IPS-NIHi11 (cell line): ENCODE data around the gene C19orf44.
"Not testable (repeated sequence)": the region's sequence is repeated elsewhere in the genome, so short reads cannot be mapped to it uniquely, and the experiment has no call there.

ENCODE experiments used
- DNase-seq: peaks from one replicate; pipeline ENCODE4 v3.0.0; 2012; ENCODE audit warnings: mixed read lengths, low spot score

C19orf44 gene

GRCh38 chr19:16537111-16537510 lies 40.9 kb downstream of the C19orf44 start:
- DNase-seq = no peak

GRCh38 chr19:16540948-16541347 lies 44.8 kb downstream of the C19orf44 start:
- DNase-seq = no peak

DNA sequence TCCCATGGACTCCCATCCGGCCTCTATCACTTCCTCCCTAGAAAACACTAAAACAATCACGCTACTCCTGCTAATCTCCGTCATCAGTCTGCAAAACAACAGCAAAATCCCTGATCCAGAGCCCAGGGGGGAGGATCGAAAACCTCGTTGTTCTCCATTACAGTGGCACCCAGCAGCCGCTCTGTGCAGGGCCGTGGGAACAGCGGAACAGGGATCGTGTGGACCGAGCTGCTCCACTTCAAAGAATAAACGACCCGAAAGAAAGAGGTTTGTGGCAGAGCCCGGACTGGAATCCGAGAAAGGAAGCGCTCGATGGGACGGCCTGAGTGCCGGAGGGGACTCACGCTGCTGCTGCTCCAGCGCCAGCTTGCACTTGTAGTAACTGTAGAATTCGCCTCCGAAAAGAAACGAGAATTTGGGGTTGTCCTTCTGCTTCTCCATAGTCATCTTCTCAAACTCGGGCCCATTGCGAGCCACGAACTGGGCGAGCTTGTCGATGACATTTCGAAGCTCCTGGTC lies 45.4 kb downstream of the C19orf44 start:
- no peak for DNase-seq

- DNase-seq = peak; percentile 94
Measured at GRCh38 chr19:16542045-16542909, 46.1 kb downstream of the C19orf44 start, which contains the start of gene CHERP. Gene CHERP (minus strand): TSS chr19:16542437. CDS start chr19:16542378, 59 bp downstream.

DNA sequence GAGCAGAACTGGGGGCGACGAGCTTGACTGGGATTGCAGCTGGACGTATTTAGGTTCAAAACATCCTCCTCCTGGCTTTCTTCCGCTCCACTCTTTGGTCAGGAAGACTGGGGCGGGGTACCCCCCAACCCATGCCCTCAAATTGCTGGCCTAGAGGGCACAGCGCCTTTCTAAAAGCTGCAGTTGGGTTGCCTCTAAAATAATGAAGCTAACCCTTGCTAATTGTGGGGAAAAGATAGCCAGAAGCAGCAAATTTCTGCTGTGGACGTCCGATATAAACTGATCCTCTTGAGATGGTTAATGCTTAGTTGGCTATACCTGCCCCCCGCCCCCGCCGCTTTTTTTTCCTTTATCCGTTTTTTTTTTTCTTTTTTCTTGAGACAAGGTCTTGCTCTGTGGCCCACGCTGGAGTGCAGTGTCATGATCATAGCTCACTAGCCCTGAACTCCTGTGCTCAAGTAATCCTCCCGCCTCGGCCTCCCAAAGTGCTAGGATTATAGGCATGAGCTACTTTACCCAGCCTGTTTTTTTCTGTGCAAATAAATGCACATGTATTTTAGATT lies 46.8 kb downstream of the C19orf44 start:
- DNase-seq = no peak

DNA sequence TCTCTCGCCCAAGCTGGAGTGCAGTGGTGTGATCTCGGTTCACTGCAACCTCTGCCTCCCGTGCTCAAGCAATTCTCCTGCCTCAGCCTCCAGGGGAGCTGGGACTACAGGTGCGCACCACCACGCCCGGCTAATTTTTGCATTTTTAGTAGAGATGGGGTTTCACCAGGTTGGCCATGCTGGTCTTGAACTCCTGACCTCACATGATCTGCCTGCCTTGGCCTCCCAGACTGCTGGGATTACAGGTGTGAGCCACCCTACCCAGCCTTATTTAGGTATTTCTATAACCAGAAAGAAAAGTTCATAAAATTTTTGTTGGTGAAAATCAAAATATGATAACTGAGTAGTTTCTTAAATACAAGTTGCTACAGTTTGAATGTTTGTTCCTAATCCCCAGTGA lies 47.5 kb downstream of the C19orf44 start:
- DNase-seq = not testable (repeated sequence)

DNA sequence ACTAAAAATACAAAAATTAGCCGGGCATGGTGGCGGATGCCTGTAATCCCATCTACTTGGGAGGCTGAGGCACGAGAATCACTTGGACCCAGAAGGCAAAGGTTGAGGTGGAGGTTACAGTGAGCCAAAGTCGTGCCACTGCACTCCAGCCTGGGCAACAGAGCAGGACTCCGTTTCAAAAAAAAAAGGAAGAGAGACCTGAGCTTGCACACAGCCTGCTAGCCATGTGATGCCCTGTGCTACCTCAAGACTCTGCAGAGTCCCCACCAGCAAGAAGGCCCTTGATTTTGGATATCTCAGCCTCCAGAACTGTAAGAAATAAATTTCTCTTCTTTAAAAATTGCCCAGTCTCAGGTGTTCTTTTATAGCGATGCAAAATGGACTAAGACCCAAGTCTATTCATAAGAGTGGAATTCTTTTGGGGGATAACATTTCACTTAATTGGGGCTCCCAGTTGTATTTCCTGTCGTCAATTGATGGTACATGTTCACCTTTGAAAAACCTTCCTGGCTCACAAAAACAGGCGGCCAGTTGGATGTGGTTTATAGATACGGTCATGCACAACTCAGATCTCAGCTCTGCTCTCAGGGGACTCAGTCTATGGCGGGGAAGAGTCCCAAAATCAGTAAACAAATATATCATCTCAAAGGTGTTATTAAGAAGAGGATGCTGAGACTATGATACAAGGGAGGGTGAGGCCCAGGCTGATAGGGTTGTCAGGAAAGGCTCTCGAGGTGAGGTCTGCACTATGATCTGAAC lies 48.5 kb downstream of the C19orf44 start:
- DNase-seq = no peak

DNA sequence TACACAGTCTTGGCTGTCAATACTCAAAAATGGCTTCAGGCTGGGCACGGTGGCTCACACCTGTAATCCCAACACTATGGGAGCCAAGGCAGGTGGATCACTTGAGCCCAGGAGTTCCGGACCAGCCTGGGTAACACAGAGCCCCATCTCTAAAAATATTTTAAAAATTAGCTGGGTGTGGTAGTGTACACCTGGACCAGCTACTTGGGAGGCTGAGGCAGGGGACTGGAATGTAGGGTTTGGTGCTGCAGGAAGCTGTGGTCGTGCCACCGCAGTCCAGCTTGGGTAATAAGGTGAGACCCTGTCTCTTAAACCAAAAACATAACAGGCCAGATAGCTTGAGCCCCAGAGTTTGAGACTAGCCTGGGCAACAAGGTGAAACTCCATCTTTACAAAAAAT lies 52.8 kb downstream of the C19orf44 start:
- no peak for DNase-seq

GRCh38 chr19:16551902-16552301 lies 55.7 kb downstream of the C19orf44 start:
- not testable (repeated sequence) for DNase-seq

GRCh38 chr19:16554776-16555175 lies 58.6 kb downstream of the C19orf44 start:
- DNase-seq = no peak

DNA sequence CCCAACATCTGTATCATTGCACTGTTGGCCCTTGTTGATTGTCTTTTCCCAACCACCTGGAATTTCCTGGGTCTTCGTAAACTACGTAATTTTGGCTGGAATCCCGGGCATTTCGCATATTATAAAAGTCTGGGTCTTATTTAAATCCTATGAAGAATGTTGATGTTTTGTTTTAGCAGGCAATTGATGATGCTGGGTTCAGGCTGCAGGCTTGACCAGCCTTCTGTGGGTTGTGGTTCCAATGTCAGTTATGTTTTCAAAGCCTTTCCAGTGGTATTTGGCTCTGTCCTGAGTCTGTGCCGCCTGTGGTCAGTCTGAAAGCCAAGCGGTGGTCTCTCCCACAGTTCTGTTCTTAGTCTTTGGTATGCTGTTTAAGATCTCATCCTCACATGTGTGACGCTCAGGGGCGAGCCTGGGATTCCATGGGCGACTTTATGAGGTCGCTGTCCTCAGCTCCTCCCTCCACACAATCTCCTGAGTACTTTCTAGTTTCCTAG lies 63.6 kb downstream of the C19orf44 start:
- DNase-seq = no peak

DNA sequence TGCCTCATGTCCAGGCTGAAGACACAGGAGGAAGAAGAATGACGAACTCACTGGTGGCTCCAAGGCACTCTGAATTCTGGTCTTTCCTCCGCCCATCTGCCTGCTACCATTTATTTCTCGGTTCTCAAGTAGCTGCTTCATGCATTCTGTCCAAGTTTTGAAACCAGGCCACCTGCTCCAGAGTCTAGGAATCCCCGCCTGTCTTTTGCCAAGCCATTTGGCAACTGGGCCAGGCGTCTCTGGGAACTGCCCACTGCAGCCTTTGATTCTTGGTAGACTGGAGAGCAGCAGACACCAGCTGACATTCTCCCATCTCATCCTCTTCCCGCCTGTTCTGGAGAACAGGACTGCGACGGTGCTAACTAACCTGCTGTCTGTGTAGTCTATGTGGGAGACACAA lies 65.2 kb downstream of the C19orf44 start:
- no peak for DNase-seq

DNA sequence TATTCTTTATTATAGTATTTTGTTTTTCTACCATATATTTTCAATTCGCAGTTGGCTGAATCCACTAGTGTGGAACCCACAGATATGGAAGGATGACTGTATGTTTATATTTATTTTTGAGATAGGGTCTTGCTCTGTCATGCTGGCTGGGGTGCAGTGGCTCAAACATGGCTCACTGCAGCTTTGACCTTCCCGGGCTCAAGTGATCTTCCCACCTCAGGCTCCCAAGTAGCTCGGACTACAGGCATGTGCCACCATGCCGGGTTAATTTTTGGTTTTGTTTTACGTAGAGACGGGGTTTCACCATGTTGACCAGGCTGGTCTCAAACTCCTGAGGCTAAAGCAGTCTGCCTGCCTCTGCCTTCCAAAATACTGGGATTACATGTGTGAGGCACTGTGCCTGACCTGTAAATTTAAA lies 66.4 kb downstream of the C19orf44 start:
- DNase-seq = no peak

- no peak for DNase-seq
Measured at GRCh38 chr19:16564842-16565241, 68.6 kb downstream of the C19orf44 start.

- no peak for DNase-seq
Measured at GRCh38 chr19:16566161-16566560, 70.0 kb downstream of the C19orf44 start.

- no peak for DNase-seq
Measured at GRCh38 chr19:16566702-16567101, 70.5 kb downstream of the C19orf44 start.

GRCh38 chr19:16569609-16570320 lies 73.6 kb downstream of the C19orf44 start:
- DNase-seq = no peak
